SK-N-MC (cell line): Measurements from ENCODE around the gene ATP1A3.

ENCODE experiments used
- EZH2 ChIP-seq: fragments of 200-600 bp; sonication (generic); IDR thresholded peaks from one replicate; pipeline ENCODE4 v1.6.1; 2017; ENCODE audit warnings: antibody characterized with exemption
- FOXP2 ChIP-seq: optimal IDR thresholded peaks from 2 replicates; pipeline ENCODE3; 2011; ENCODE audit warnings: mild to moderate bottlenecking, moderate library complexity; ENCODE audit not compliant: insufficient read depth; ENCODE audit errors: extremely low read length, control extremely low read depth
- POLR2AphosphoS5 ChIP-seq: IDR thresholded peaks from 2 replicates; pipeline ENCODE4 v1.6.1; 2012; ENCODE audit warnings: mild to moderate bottlenecking, low read depth, low read length, borderline replicate concordance

- TF ChIP-seq EZH2 (no peak), POLR2AphosphoS5 (no peak), FOXP2 (no peak)
Observed at GRCh38 chr19:41951686-41952172, 42.3 kb downstream of the ATP1A3 start.
